ENCODE results near the gene PGM2.
"Not testable (repeated sequence)": the region's sequence is repeated elsewhere in the genome, so short reads cannot be mapped to it uniquely, and the experiment has no call there.

PGM2 gene

GRCh38 chr4:37797923-37798322, 28.6 kb upstream of the PGM2 start:
- H3K4me3 ChIP-seq (ENCODE audit: low read length), result no peak overlapping the region
- no peak overlapping the region for H3K9ac ChIP-seq (ENCODE audit: low read length)
- no peaks in the 10 kb centered on the region for H3K27me3 ChIP-seq (ENCODE audit: control insufficient read depth, insufficient read depth, low read length)
- H3K4me1 ChIP-seq (ENCODE audit: control insufficient read depth, insufficient read depth, low read length), result no peaks in the 10 kb centered on the region
- no peaks in the 10 kb centered on the region for H3K36me3 ChIP-seq (ENCODE audit: control insufficient read depth, insufficient read depth, low read length)
- H3K27ac ChIP-seq (ENCODE audit: low read depth, low read length), result no peak overlapping the region

GRCh38 chr4:37798616-37799015, 27.9 kb upstream of the PGM2 start:
- no peak overlapping the region for H3K9ac ChIP-seq (ENCODE audit: low read length)
- no peaks in the 10 kb centered on the region for H3K4me1 ChIP-seq (ENCODE audit: control insufficient read depth, insufficient read depth, low read length)
- no peaks in the 10 kb centered on the region for H3K27me3 ChIP-seq (ENCODE audit: control insufficient read depth, insufficient read depth, low read length)
- H3K27ac ChIP-seq (ENCODE audit: low read depth, low read length), result no peak overlapping the region
- no peaks in the 10 kb centered on the region for H3K36me3 ChIP-seq (ENCODE audit: control insufficient read depth, insufficient read depth, low read length)
- no peak overlapping the region for H3K4me3 ChIP-seq (ENCODE audit: low read length)

- Histone ChIP-seq H3K9ac (ENCODE audit: low read length) (no peak overlapping the region), H3K27me3 (ENCODE audit: control insufficient read depth, insufficient read depth, low read length) (no peaks in the 10 kb centered on the region), H3K4me1 (ENCODE audit: control insufficient read depth, insufficient read depth, low read length) (no peaks in the 10 kb centered on the region), H3K4me3 (ENCODE audit: low read length) (no peak overlapping the region), H3K27ac (ENCODE audit: low read depth, low read length) (no peak overlapping the region), H3K36me3 (ENCODE audit: control insufficient read depth, insufficient read depth, low read length) (no peaks in the 10 kb centered on the region)
Measured at GRCh38 chr4:37799941-37800554, 26.4 kb upstream of the PGM2 start.

- H3K4me3 ChIP-seq (ENCODE audit: low read length), result no peak overlapping the region
- no peak overlapping the region for H3K27ac ChIP-seq (ENCODE audit: low read depth, low read length)
- peaks cover 4% of the 10 kb centered on the region for H3K4me1 ChIP-seq (ENCODE audit: control insufficient read depth, insufficient read depth, low read length)
- no peaks in the 10 kb centered on the region for H3K27me3 ChIP-seq (ENCODE audit: control insufficient read depth, insufficient read depth, low read length)
- no peaks in the 10 kb centered on the region for H3K36me3 ChIP-seq (ENCODE audit: control insufficient read depth, insufficient read depth, low read length)
- H3K9ac ChIP-seq (ENCODE audit: low read length), result no peak overlapping the region
Measured at GRCh38 chr4:37802068-37802666, 24.3 kb upstream of the PGM2 start.

- Histone ChIP-seq H3K4me3 (ENCODE audit: low read length) (no peak overlapping the region), H3K36me3 (ENCODE audit: control insufficient read depth, insufficient read depth, low read length) (no peaks in the 10 kb centered on the region), H3K4me1 (ENCODE audit: control insufficient read depth, insufficient read depth, low read length) (peaks cover 4% of the 10 kb centered on the region), H3K27ac (ENCODE audit: low read depth, low read length) (no peak overlapping the region), H3K9ac (ENCODE audit: low read length) (no peak overlapping the region), H3K27me3 (ENCODE audit: control insufficient read depth, insufficient read depth, low read length) (no peaks in the 10 kb centered on the region)
Measured at GRCh38 chr4:37803348-37803973, 23.0 kb upstream of the PGM2 start.

GRCh38 chr4:37805091-37805490, 21.4 kb upstream of the PGM2 start:
- Histone ChIP-seq H3K4me1 (ENCODE audit: control insufficient read depth, insufficient read depth, low read length) (peaks cover 4% of the 10 kb centered on the region), H3K4me3 (ENCODE audit: low read length) (no peak overlapping the region), H3K27ac (ENCODE audit: low read depth, low read length) (no peak overlapping the region), H3K27me3 (ENCODE audit: control insufficient read depth, insufficient read depth, low read length) (no peaks in the 10 kb centered on the region), H3K9ac (ENCODE audit: low read length) (no peak overlapping the region), H3K36me3 (ENCODE audit: control insufficient read depth, insufficient read depth, low read length) (no peaks in the 10 kb centered on the region)

- Histone ChIP-seq H3K36me3 (ENCODE audit: control insufficient read depth, insufficient read depth, low read length) (no peaks in the 10 kb centered on the region), H3K4me1 (ENCODE audit: control insufficient read depth, insufficient read depth, low read length) (no peaks in the 10 kb centered on the region), H3K27ac (ENCODE audit: low read depth, low read length) (no peak overlapping the region), H3K27me3 (ENCODE audit: control insufficient read depth, insufficient read depth, low read length) (no peaks in the 10 kb centered on the region), H3K4me3 (ENCODE audit: low read length) (no peak overlapping the region), H3K9ac (ENCODE audit: low read length) (no peak overlapping the region)
Measured at GRCh38 chr4:37812713-37813112, 13.8 kb upstream of the PGM2 start.

GRCh38 chr4:37815591-37815990, 10.9 kb upstream of the PGM2 start:
- Histone ChIP-seq H3K27ac (ENCODE audit: low read depth, low read length) (no peak overlapping the region), H3K4me3 (ENCODE audit: low read length) (no peak overlapping the region), H3K4me1 (ENCODE audit: control insufficient read depth, insufficient read depth, low read length) (no peaks in the 10 kb centered on the region), H3K9ac (ENCODE audit: low read length) (no peak overlapping the region), H3K36me3 (ENCODE audit: control insufficient read depth, insufficient read depth, low read length) (no peaks in the 10 kb centered on the region), H3K27me3 (ENCODE audit: control insufficient read depth, insufficient read depth, low read length) (no peaks in the 10 kb centered on the region)

GRCh38 chr4:37816006-37816405, 10.5 kb upstream of the PGM2 start:
- Histone ChIP-seq H3K27ac (ENCODE audit: low read depth, low read length) (no peak overlapping the region), H3K36me3 (ENCODE audit: control insufficient read depth, insufficient read depth, low read length) (no peaks in the 10 kb centered on the region), H3K4me3 (ENCODE audit: low read length) (no peak overlapping the region), H3K27me3 (ENCODE audit: control insufficient read depth, insufficient read depth, low read length) (no peaks in the 10 kb centered on the region), H3K9ac (ENCODE audit: low read length) (no peak overlapping the region), H3K4me1 (ENCODE audit: control insufficient read depth, insufficient read depth, low read length) (no peaks in the 10 kb centered on the region)

- no peaks in the 10 kb centered on the region for H3K36me3 ChIP-seq (ENCODE audit: control insufficient read depth, insufficient read depth, low read length)
- no peak overlapping the region for H3K9ac ChIP-seq (ENCODE audit: low read length)
- no peaks in the 10 kb centered on the region for H3K27me3 ChIP-seq (ENCODE audit: control insufficient read depth, insufficient read depth, low read length)
- no peak overlapping the region for H3K27ac ChIP-seq (ENCODE audit: low read depth, low read length)
- no peaks in the 10 kb centered on the region for H3K4me1 ChIP-seq (ENCODE audit: control insufficient read depth, insufficient read depth, low read length)
- H3K4me3 ChIP-seq (ENCODE audit: low read length), result no peak overlapping the region
Measured at GRCh38 chr4:37816719-37817118, 9.8 kb upstream of the PGM2 start.

- Histone ChIP-seq H3K27ac (ENCODE audit: low read depth, low read length) (no peak overlapping the region), H3K27me3 (ENCODE audit: control insufficient read depth, insufficient read depth, low read length) (no peaks in the 10 kb centered on the region), H3K36me3 (ENCODE audit: control insufficient read depth, insufficient read depth, low read length) (no peaks in the 10 kb centered on the region), H3K4me1 (ENCODE audit: control insufficient read depth, insufficient read depth, low read length) (no peaks in the 10 kb centered on the region), H3K9ac (ENCODE audit: low read length) (no peak overlapping the region), H3K4me3 (ENCODE audit: low read length) (no peak overlapping the region)
Measured at GRCh38 chr4:37818752-37819151, 7.7 kb upstream of the PGM2 start.

- not testable (repeated sequence) for H3K4me1 ChIP-seq (ENCODE audit: control insufficient read depth, insufficient read depth, low read length); H3K9ac ChIP-seq (ENCODE audit: low read length)
Measured at GRCh38 chr4:37820458-37820857, 6.0 kb upstream of the PGM2 start.

More at GRCh38 chr4:37820458-37820857, 6.0 kb upstream of the PGM2 start:
- H3K27me3 ChIP-seq (ENCODE audit: control insufficient read depth, insufficient read depth, low read length); H3K36me3 ChIP-seq (ENCODE audit: control insufficient read depth, insufficient read depth, low read length); H3K4me3 ChIP-seq (ENCODE audit: low read length); H3K27ac ChIP-seq (ENCODE audit: low read depth, low read length): not testable (repeated sequence)
